GM21528 (cell line): ENCODE results near the gene TTLL7.

ENCODE experiments used
- ATAC-seq: cut with Tn5 transposase; IDR thresholded peaks from one replicate; pipeline ENCODE4 v1.9.1; 2021; ENCODE audit warnings: mild to moderate bottlenecking, moderate library complexity; ENCODE audit not compliant: unreplicated experiment, low FRiP score

Gene TTLL7

DNA sequence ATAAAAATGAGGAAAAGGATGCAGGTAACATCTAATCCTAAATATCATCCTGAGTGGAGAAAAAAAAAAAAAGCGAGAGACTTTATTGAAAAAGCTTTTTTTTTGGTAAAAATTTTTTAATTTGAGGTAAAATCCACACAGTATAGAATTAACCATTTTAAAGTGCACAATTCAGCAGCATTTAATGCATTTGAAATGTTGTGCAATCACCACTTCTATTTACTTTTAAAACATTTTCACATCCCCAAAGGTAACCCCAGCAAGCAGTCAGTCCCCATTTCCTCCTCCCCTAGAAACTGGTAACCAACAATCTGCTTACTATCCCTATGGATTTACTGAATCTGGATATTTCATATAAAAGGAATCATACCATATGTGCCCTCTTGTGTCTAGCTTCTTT lies 166.7 kb downstream of the TTLL7 start:
- no peak for ATAC-seq

DNA sequence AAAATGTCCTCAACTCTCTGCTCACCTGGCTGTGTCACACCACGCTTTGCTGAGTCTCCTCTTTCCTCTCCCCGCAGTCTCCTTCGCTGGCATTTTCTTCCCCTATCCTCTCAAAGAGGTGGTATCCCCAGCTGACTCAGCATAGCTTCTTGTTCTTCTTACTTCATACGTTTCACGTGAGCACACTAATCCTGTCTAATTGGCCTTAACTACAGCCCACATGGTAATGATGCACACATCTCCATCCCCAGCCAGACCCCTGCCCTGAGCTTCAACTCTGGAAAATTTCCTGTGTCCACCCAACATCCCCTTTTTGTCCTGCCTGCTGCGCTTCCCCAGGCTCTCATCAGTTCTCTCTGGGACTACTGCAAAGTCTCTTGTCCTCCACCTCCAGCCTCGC lies 169.8 kb downstream of the TTLL7 start:
- no peak for ATAC-seq

DNA sequence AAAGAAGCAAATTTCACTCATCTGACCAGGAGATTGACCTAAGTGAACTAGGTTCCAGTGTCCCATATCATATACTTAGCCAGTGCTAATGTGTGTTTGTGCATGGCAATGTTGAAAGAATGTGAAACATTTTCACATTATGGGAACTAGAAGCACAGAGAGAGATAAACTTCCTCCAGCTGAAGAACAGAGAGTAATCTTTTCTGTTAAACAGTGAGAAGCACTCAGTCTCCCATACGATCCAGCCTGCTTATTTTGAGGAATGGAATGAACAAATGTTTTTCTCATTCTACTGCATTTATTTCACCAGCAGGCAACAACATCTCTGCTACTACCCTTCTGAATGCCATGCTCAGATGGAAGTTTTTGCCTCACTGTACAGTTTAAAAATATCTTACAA lies 170.5 kb downstream of the TTLL7 start:
- ATAC-seq = no peak

DNA sequence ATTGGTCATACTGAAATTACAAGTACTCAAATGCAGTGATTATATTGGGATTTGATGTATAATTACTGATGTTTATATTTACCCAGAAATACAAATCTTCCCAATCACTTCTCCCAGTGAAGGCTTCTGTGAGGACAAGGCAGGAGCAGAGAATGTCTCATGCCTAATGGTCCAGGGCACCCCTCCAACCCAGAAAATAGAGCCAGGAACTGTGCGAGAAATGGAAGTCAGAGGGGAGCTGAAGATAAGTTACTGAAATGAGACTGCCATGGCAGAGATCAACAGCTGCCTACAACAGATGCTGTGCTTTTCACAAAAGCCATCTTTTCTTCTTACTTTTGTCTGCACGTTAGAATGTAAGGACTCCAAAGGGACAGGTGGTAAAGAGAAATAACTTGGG lies 171.2 kb downstream of the TTLL7 start:
- no peak for ATAC-seq

DNA sequence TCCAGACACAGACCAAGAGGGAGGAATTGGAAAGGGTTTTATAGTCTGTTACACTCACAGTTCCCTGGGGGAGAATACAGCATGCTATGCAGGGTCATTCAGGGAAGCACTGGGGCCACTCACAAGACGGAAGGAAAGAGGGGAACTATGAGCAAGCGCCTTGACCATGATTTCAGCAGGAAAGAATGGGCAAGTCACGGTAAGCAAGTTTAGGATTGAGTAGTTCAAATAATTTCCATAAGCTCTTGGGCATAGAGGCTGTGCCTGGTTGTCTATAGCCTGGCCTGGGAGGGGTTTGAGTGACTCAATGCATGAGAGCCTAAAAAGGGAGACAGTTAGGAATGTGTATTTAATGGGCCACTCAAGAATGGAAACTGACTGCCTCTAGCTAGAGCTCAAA lies 176.7 kb downstream of the TTLL7 start:
- ATAC-seq = no peak

DNA sequence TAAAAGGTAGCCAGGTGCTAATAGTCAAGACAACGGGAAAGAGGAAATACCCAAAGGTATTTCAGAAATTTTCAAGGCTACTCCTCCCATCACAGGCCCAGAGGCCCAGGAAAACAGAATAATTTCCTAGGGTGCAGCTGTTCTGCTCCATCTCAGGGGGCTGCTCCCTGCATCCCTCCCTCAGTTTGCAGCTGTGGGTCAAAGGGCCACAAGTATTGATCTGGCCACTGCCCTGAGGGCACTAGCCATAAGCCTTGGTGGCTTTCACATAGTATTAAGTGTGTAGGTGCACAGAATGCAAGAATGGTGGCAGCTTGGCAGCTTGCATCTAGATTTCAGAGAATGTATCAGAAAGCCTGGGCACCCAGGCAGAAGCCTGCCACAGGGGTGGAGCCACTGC lies 179.5 kb downstream of the TTLL7 start:
- ATAC-seq = no peak

DNA sequence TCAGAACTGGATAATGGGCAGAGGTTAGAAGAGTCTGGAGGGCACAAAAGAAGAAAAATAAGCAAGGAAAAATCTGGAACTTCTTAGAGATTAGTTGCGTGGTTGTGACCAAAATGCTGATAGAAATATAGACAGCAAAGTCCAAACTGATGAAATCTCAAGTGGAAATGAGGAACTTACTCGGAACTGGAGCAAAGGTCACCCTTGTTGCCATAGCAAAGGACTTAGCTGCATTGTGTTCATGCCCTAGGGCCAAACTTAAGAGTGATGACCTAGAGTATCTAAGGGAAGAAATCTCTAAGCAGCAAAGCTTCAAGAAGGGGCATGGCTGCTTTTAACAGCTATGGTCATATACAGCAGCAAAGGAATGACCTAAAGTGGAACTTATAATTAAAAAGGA lies 180.0 kb downstream of the TTLL7 start:
- ATAC-seq = no peak

DNA sequence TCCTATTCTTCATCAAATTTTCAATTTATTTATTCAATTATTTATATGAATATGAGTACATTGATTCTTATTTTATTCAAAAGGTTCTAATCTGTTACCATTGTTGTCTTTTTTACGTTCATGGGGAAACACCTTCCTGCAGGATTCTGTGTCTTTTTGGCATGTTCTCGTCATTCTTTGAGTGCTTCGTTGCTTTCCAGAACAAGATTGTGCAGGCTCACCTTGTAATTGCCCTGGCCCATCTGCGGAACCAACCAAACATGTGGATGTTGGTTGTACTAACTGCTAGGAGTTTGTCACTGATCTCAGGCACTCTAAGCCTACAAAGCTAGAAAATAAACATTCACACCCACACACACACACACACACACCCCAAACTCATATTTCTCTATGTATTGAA lies 182.1 kb downstream of the TTLL7 start:
- no peak for ATAC-seq

DNA sequence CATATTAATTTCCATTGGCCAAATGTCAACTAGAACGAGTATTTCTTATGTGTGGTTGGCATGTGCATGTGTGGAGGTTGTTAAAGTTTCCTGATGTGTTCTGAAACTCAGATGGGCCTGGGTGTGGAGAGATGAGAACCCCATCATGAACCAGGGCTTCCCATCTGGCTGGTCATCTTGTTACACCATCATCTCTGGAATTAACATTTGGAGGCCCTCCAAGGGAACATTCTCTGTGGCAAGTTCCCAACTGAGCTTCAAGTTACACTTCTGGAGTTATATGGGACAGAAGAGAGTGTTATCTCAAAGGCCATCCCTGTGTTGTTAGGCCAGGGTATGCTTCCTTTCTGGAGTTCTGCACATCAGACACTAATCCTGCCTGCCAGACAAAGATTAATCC lies 183.6 kb downstream of the TTLL7 start:
- no peak for ATAC-seq
